K562 (cell line): ENCODE results near the gene HMGA1. TPM values are rescaled to one million over a fixed set of nuclear protein-coding genes. Genes with fewer than 3 reads are reported as not detected.
A peak's percentile ranks its signal among the peaks of the same experiment; 100 is the strongest.

Experiments
- ATF4 ChIP-seq: fragments of 450-650 bp; formaldehyde crosslinking; IDR thresholded peaks from 2 replicates; pipeline ENCODE4 v1.4.0; 2022; ENCODE audit warnings: mild to moderate bottlenecking, moderate library complexity
- FOXJ3 ChIP-seq: sonication (generic); formaldehyde crosslinking; IDR thresholded peaks from 2 replicates; pipeline ENCODE4 v1.4.0; 2020; ENCODE audit warnings: mild to moderate bottlenecking, missing genetic modification reagents
- FUS ChIP-seq: fragments of 200-400 bp; formaldehyde crosslinking; optimal IDR thresholded peaks from 2 replicates; pipeline ENCODE3; 2017; ENCODE audit warnings: low read depth, low read length
- GTF2A2 ChIP-seq: IDR thresholded peaks from 2 replicates; pipeline ENCODE4 v1.6.1; 2016; ENCODE audit warnings: mild to moderate bottlenecking, missing genetic modification characterization, missing compliant biosample characterization
- HDAC3 ChIP-seq: fragments of 450-650 bp; IDR thresholded peaks from 2 replicates; pipeline ENCODE4 v1.6.1; 2018; ENCODE audit warnings: borderline replicate concordance, mild to moderate bottlenecking, moderate library complexity; ENCODE audit not compliant: partially characterized antibody
- HOMEZ ChIP-seq: fragments of 250-450 bp; sonication (Bioruptor Pico); IDR thresholded peaks from 2 replicates; pipeline ENCODE4 v1.4.0; 2020; ENCODE audit warnings: mild to moderate bottlenecking, moderate library complexity
- HSF4 ChIP-seq: fragments of 250-450 bp; sonication (Bioruptor Pico); IDR thresholded peaks from 2 replicates; pipeline ENCODE4 v2.1.2; 2022; ENCODE audit warnings: mild to moderate bottlenecking, moderate library complexity, borderline replicate concordance
- LCOR ChIP-seq: sonication (generic); formaldehyde crosslinking; IDR thresholded peaks from 2 replicates; pipeline ENCODE4 v1.8.0; 2022; ENCODE audit warnings: mild to moderate bottlenecking, missing genetic modification reagents
- NFATC3 ChIP-seq: fragments of 450-650 bp; IDR thresholded peaks from 2 replicates; pipeline ENCODE4 v1.6.1; 2017; ENCODE audit warnings: mild to moderate bottlenecking
- NFIC ChIP-seq: fragments of 450-650 bp; IDR thresholded peaks from 2 replicates; pipeline ENCODE4 v1.6.1; 2017; ENCODE audit warnings: mild to moderate bottlenecking, inconsistent platforms
- NR2C2 ChIP-seq, 2 experiments: fragments of 200-800 bp in 1 of 2; sonication (Bioruptor generic) in 1 of 2; sonication (generic) in 1 of 2; formaldehyde crosslinking in 1 of 2; IDR thresholded peaks; 2 replicates each; pipeline versions ENCODE4 v1.6.1 to v1.8.0; 2016 to 2022; ENCODE audit warnings: mild to moderate bottlenecking in 1 of 2, missing compliant biosample characterization in 1 of 2, missing genetic modification characterization in 1 of 2, missing genetic modification reagents in 1 of 2
- PHF8 ChIP-seq: fragments of 200-600 bp; sonication (generic); IDR thresholded peaks from 2 replicates; pipeline ENCODE4 v1.6.1; 2012; ENCODE audit warnings: mixed run types, mild to moderate bottlenecking, inconsistent platforms, low read length, moderate library complexity, borderline replicate concordance
- SAFB ChIP-seq: fragments of 200-400 bp; formaldehyde crosslinking; IDR thresholded peaks from 2 replicates; pipeline ENCODE4 v1.6.1; 2017; ENCODE audit warnings: low read depth, low read length, borderline replicate concordance
- SLC30A9 ChIP-seq: fragments of 250-450 bp; sonication (Bioruptor Pico); IDR thresholded peaks from 2 replicates; pipeline ENCODE4 v1.8.0; 2022; ENCODE audit warnings: mild to moderate bottlenecking, moderate library complexity
- TEAD4 ChIP-seq, 2 experiments: sonication (generic) in 1 of 2; formaldehyde crosslinking in 1 of 2; IDR thresholded peaks; 2 replicates each; pipeline versions ENCODE4 v1.6.1 to v1.8.0; 2012 to 2022; ENCODE audit warnings: borderline replicate concordance in 1 of 2, inconsistent platforms in 1 of 2, low read length in 1 of 2, mild to moderate bottlenecking in 1 of 2, missing genetic modification reagents in 1 of 2
- TFAP4 ChIP-seq: sonication (generic); formaldehyde crosslinking; IDR thresholded peaks from 2 replicates; pipeline ENCODE4 v1.8.0; 2022; ENCODE audit warnings: missing genetic modification reagents, mild to moderate bottlenecking, moderate library complexity, borderline replicate concordance
- ZFP1 ChIP-seq: fragments of 450-650 bp; formaldehyde crosslinking; IDR thresholded peaks from 2 replicates; pipeline ENCODE4 v1.4.0; 2020; ENCODE audit warnings: mild to moderate bottlenecking, mixed read lengths
- ZNF134 ChIP-seq: fragments of 250-450 bp; sonication (Bioruptor Pico); conservative IDR thresholded peaks from 2 replicates; pipeline ENCODE4 v1.4.0; 2020
- polyA plus RNA-seq, 8 experiments: library from polyadenylated mRNA; depleted of rRNA in 4 of 8; stranded (reverse) in 5 of 8; unstranded in 3 of 8; fragments of >200 nt; fragmentation: Nextera tagmentation in 2 of 8; fragmentation: Illumina TruSeq in 1 of 8; extraction: Ambion mirVana in 2 of 8; extraction: Trizol in 1 of 8; gene quantifications; 2 replicates each; pipeline versions ENCODE4 v1.2.1 to v1.2.3, GENCODE V29; 2011 to 2014; ENCODE audit warnings: inconsistent platforms in 1 of 8, missing spikeins in 1 of 8
- total RNA-seq, 7 experiments: library from RNA; depleted of rRNA in 6 of 7; stranded (reverse); fragments of >200 nt in 6 of 7; fragmentation: Illumina TruSeq in 2 of 7; extraction: Trizol in 2 of 7; gene quantifications; 2 replicates each; pipeline versions ENCODE4 v1.2.1 to v1.2.3, GENCODE V29; 2011 to 2021; ENCODE audit warnings: low replicate concordance in 1 of 7
- TF ChIP-seq, protein P1 (sequence below): sonication (generic); formaldehyde crosslinking; IDR thresholded peaks from 2 replicates; pipeline ENCODE4 v1.8.0; 2022; ENCODE audit warnings: mild to moderate bottlenecking, low read depth, missing genetic modification reagents
- TF ChIP-seq, protein P2 (sequence below), 2 experiments: fragments of 450-650 bp; conservative IDR thresholded peaks; 2 replicates each; pipeline ENCODE4 v1.6.1; 2017; ENCODE audit warnings: mild to moderate bottlenecking in 2 of 2, moderate library complexity in 2 of 2

Gene HMGA1
- total and polyA plus RNA-seq, 9 of the 15 experiments (the other 6 are each of a cell fraction or from before 2014, with no cell fraction given): 27.8 to 1,947 (median 594) TPM

- TF ChIP-seq NFIC: peak; percentile 36; the same call in 1 of the 2 replicates
- TF ChIP-seq, protein P1, sequence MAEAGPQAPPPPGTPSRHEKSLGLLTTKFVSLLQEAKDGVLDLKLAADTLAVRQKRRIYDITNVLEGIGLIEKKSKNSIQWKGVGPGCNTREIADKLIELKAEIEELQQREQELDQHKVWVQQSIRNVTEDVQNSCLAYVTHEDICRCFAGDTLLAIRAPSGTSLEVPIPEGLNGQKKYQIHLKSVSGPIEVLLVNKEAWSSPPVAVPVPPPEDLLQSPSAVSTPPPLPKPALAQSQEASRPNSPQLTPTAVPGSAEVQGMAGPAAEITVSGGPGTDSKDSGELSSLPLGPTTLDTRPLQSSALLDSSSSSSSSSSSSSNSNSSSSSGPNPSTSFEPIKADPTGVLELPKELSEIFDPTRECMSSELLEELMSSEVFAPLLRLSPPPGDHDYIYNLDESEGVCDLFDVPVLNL (CRISPR knock-in tag): peak; percentile 91
- TF ChIP-seq GTF2A2 (tag): no peak
- no peak for TF ChIP-seq HDAC3
- TF ChIP-seq ZNF134 (CRISPR knock-in tag): no peak
- TF ChIP-seq FOXJ3 (CRISPR knock-in tag): no peak
- TF ChIP-seq NR2C2 (CRISPR knock-in tag; IDR thresholded peaks at IDR 0.05): peak; percentile 88
- TF ChIP-seq NR2C2 (tag; IDR thresholded peaks at IDR 0.05): no peak
- no peak for TF ChIP-seq HSF4 (CRISPR knock-in tag)
- peak; percentile 90 for TF ChIP-seq LCOR (CRISPR knock-in tag)
- TF ChIP-seq ZFP1: no peak
- peak; percentile 61 for TF ChIP-seq FUS
- TF ChIP-seq TEAD4 (IDR thresholded peaks at IDR 0.05; ENCODE audit: low read length): peak; percentile 51
- TF ChIP-seq TEAD4 (CRISPR knock-in tag; IDR thresholded peaks at IDR 0.05; ENCODE audit: borderline replicate concordance): peak; percentile 98
- no peak for TF ChIP-seq SLC30A9 (CRISPR knock-in tag)
- TF ChIP-seq PHF8: peak; percentile 56; the same call in 1 of the 2 replicates
- no peak for TF ChIP-seq NFATC3
- TF ChIP-seq SAFB: peak; percentile 89
- no peak for TF ChIP-seq HOMEZ (CRISPR knock-in tag)
- TF ChIP-seq, protein P2, sequence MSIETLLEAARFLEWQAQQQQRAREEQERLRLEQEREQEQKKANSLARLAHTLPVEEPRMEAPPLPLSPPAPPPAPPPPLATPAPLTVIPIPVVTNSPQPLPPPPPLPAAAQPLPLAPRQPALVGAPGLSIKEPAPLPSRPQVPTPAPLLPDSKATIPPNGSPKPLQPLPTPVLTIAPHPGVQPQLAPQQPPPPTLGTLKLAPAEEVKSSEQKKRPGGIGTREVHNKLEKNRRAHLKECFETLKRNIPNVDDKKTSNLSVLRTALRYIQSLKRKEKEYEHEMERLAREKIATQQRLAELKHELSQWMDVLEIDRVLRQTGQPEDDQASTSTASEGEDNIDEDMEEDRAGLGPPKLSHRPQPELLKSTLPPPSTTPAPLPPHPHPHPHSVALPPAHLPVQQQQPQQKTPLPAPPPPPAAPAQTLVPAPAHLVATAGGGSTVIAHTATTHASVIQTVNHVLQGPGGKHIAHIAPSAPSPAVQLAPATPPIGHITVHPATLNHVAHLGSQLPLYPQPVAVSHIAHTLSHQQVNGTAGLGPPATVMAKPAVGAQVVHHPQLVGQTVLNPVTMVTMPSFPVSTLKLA (conservative IDR thresholded peaks at IDR 0.05): peak; percentile 73 to 90
- peak; percentile 88 for TF ChIP-seq TFAP4
- no peak for TF ChIP-seq ATF4
Measured at GRCh38 chr6:34237722-34238584, 1.3 kb downstream of the HMGA1 start (continued).
